Heart left ventricle (tissue), 16 donors: Measurements from ENCODE around the gene ZNF536. TPM values are rescaled to one million over a fixed set of nuclear protein-coding genes. Genes with fewer than 3 reads are reported as not detected.

Source experiments
- ATAC-seq, 4 donors: fragments of 200-7000 bp; cut with Tn5 transposase; one replicate each; pipeline ENCODE4 v1.9.1; 2020 to 2022; ENCODE audit warnings: moderate library complexity in 4 of 4, mild to moderate bottlenecking in 3 of 4, moderate number of reproducible peaks in 1 of 4
- DNase-seq, 5 donors: peaks; one replicate each; pipeline ENCODE4 v3.0.0-alpha.2; 2020
- H3K27ac ChIP-seq, 12 donors: fragments of 200-600 bp; sonication (generic) in 4 of 12; one replicate each; pipeline versions ENCODE4 v1.5.0 to v1.8.0; 2016 to 2022; ENCODE audit warnings: mild to moderate bottlenecking in 2 of 12
- H3K27me3 ChIP-seq, 9 donors: fragments of 200-600 bp; sonication (generic) in 2 of 9; one replicate each; pipeline versions ENCODE4 v1.5.1 to v1.8.0; 2016 to 2022; ENCODE audit warnings: mild to moderate bottlenecking in 3 of 9
- H3K36me3 ChIP-seq, 9 donors: fragments of 200-600 bp; sonication (generic) in 2 of 9; one replicate each; pipeline versions ENCODE4 v1.5.0 to v1.8.0; 2018 to 2022; ENCODE audit warnings: mild to moderate bottlenecking in 2 of 9
- H3K4me1 ChIP-seq, 12 donors: fragments of 200-600 bp; sonication (generic) in 4 of 12; one replicate each; pipeline versions ENCODE4 v1.5.0 to v1.8.0; 2016 to 2022; ENCODE audit warnings: mild to moderate bottlenecking in 3 of 12
- H3K4me3 ChIP-seq, 12 donors: fragments of 200-600 bp; sonication (generic) in 4 of 12; one replicate each; pipeline versions ENCODE4 v1.5.0 to v1.8.0; 2017 to 2022; ENCODE audit warnings: mild to moderate bottlenecking in 9 of 12, moderate library complexity in 4 of 12
- H3K9me3 ChIP-seq, 12 donors: fragments of 200-600 bp; sonication (generic) in 4 of 12; one replicate each; pipeline versions ENCODE4 v1.5.0 to v1.8.0; 2016 to 2022; ENCODE audit warnings: mild to moderate bottlenecking in 1 of 12
- POLR2A ChIP-seq, 2 donors: fragments of 450-650 bp; IDR thresholded peaks; one replicate each; pipeline ENCODE4 v1.6.1; 2017; ENCODE audit warnings: antibody characterized with exemption in 2 of 2, mild to moderate bottlenecking in 2 of 2, moderate library complexity in 2 of 2
- WGBS, 4 donors: extraction: QIAGEN DNeasy Blood & Tissue Kit in 2 of 4; methylation state at CpG; one replicate each; pipeline versions ENCODE4 v1.1.5 to v1.1.7; 2013 to 2018; 5-methylcytosine and 5-hydroxymethylcytosine counted together
- intact Hi-C, 10 donors: fragments of 100-400 bp; cut with DNase I; formaldehyde crosslinking; loops; one replicate each; pipeline versions ENCODE4 v1.11.1 to v1.14.2; 2022
- polyA plus RNA-seq, 2 donors: library from polyadenylated mRNA; stranded (reverse); fragments of 200-250 nt; gene quantifications; one replicate each; pipeline ENCODE4 v1.2.3, GENCODE V29; 2013
- total RNA-seq, 9 donors: library from RNA; depleted of rRNA in 2 of 9; stranded (reverse); fragments of >200 nt in 2 of 9; fragmentation: NEBNext Ultra II Directional in 3 of 9; extraction: Animal tissue kit (Norgen Biotek cat#: 25700) in 3 of 9; gene quantifications; one replicate each; pipeline versions ENCODE4 v1.1.0 to v1.2.4, GENCODE V29; 2016 to 2023
- TF ChIP-seq, protein P1 (sequence below), 12 donors: fragments of 200-600 bp; sonication (generic) in 4 of 12; IDR thresholded peaks; one replicate each; pipeline versions ENCODE4 v1.5.0 to v1.8.0; 2018 to 2022; ENCODE audit warnings: antibody characterized with exemption in 12 of 12, mild to moderate bottlenecking in 5 of 12
- donor health status: ischemic (EF 13 %, LVEDD 7.1; RV severe dilation, severe dysfunction).
- donor health status: healthy with polysubstance abuse.
- donor health status: DM: no; HTN: yes; CAD: no.
- donor health status: DM: no; HTN: no; CAD: no.
- donor health status: ischemic (EF 25% LVEDD 6.9; RV normal size, moderate dysfunction).
- donor health status: ischemic (EF 25% LVEDD 5.7; RV mildly dilated, moderate dysfunction).
- donor health status: healthy.
- donor health status: DM: yes; HTN: yes; CAD: no.
- donor health status: ischemic (EF 35%, LVEDD 5.7; RV mildly dilated, moderate dysfunction).
- donor health status: nonischemic (EF 11% LVEDD 7.7; RV severe dilation, severe dysfunction).
- donor health status: DM: yes; HTN: yes; CAD: no.
- donor health status: PGD.
- donor health status: ischemic (EF 29% LVEDD 5.4; RV normal size, mild dysfunction).
- donor health status: nonischemic (EF 23%, LVEDD 6.1; RV moderate dilation, normal function).

Gene ZNF536
- total and polyA plus RNA-seq, 11 donors: 0.17 to 10.1 (median 2.0) TPM

GRCh38 chr19:30367421-30367820 lies 4.8 kb upstream of the ZNF536 start:
- no peaks in the 10 kb centered on the region for H3K36me3 ChIP-seq
- H3K27ac ChIP-seq: no peak overlapping the region
- no peaks in the 10 kb centered on the region for H3K4me1 ChIP-seq
- H3K9me3 ChIP-seq: no peaks in the 10 kb centered on the region
- H3K27me3 ChIP-seq: peaks cover 0 to 19% (median 0%) of the 10 kb centered on the region in 9 donors
- no peak for TF ChIP-seq POLR2A (IDR thresholded peaks at IDR 0.05)
- TF ChIP-seq, protein P1, sequence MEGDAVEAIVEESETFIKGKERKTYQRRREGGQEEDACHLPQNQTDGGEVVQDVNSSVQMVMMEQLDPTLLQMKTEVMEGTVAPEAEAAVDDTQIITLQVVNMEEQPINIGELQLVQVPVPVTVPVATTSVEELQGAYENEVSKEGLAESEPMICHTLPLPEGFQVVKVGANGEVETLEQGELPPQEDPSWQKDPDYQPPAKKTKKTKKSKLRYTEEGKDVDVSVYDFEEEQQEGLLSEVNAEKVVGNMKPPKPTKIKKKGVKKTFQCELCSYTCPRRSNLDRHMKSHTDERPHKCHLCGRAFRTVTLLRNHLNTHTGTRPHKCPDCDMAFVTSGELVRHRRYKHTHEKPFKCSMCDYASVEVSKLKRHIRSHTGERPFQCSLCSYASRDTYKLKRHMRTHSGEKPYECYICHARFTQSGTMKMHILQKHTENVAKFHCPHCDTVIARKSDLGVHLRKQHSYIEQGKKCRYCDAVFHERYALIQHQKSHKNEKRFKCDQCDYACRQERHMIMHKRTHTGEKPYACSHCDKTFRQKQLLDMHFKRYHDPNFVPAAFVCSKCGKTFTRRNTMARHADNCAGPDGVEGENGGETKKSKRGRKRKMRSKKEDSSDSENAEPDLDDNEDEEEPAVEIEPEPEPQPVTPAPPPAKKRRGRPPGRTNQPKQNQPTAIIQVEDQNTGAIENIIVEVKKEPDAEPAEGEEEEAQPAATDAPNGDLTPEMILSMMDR (IDR thresholded peaks at IDR 0.05): no peak
- DNase-seq (no peak), ATAC-seq (no peak)
- WGBS, 4 donors: 86 to 91% (median 88%) methylated on average over 8 to 9 of the region's 9 CpGs
- H3K4me3 ChIP-seq: no peak overlapping the region
- intact Hi-C loops: no loop called here

GRCh38 chr19:30369833-30370232 lies 2.4 kb upstream of the ZNF536 start:
- no peaks in the 10 kb centered on the region for H3K36me3 ChIP-seq
- H3K9me3 ChIP-seq: no peaks in the 10 kb centered on the region
- no peak overlapping the region for H3K4me3 ChIP-seq
- peaks cover 0 to 4% (median 0%) of the 10 kb centered on the region in 12 donors for H3K4me1 ChIP-seq
- intact Hi-C loops: no loop called here
- peaks cover 0 to 33% (median 16%) of the 10 kb centered on the region in 9 donors for H3K27me3 ChIP-seq
- no peak for TF ChIP-seq POLR2A (IDR thresholded peaks at IDR 0.05)
- TF ChIP-seq, protein P1 (IDR thresholded peaks at IDR 0.05): no peak
- WGBS, 4 donors: 73 to 81% (median 78%) methylated on average over 6 of the region's 6 CpGs
- H3K27ac ChIP-seq: no peak overlapping the region
- DNase-seq (no peak), ATAC-seq (no peak)

- H3K9me3 ChIP-seq: no peaks in the 10 kb centered on the region
- intact Hi-C loops: no loop called here
- 77 to 84% (median 82%) methylated on average over 6 of the region's 6 CpGs for WGBS, 4 donors
- H3K4me3 ChIP-seq: no peak overlapping the region
- peaks cover 3 to 43% (median 28%) of the 10 kb centered on the region in 9 donors for H3K27me3 ChIP-seq
- H3K36me3 ChIP-seq: no peaks in the 10 kb centered on the region
- ATAC-seq (no peak), DNase-seq (no peak)
- no peak overlapping the region for H3K27ac ChIP-seq
- peaks cover 0 to 5% (median 0%) of the 10 kb centered on the region in 12 donors for H3K4me1 ChIP-seq
- TF ChIP-seq, protein P1 (IDR thresholded peaks at IDR 0.05): no peak
- no peak for TF ChIP-seq POLR2A (IDR thresholded peaks at IDR 0.05)
These were observed 885 bp upstream of the ZNF536 start for GRCh38 chr19:30371161-30371836.

GRCh38 chr19:30373593-30373992 lies 1.4 kb downstream of the ZNF536 start:
- TF ChIP-seq, protein P1 (IDR thresholded peaks at IDR 0.05): no peak
- no peak for TF ChIP-seq POLR2A (IDR thresholded peaks at IDR 0.05)
- ATAC-seq (no peak), DNase-seq (no peak)
- H3K9me3 ChIP-seq: no peaks in the 10 kb centered on the region
- H3K27ac ChIP-seq: no peak overlapping the region
- intact Hi-C loops: no loop called here
- no peaks in the 10 kb centered on the region for H3K36me3 ChIP-seq
- H3K4me1 ChIP-seq: peaks cover 0 to 5% (median 0%) of the 10 kb centered on the region in 12 donors
- WGBS, 4 donors: 22 to 37% (median 25%) methylated on average over 17 of the region's 17 CpGs
- H3K27me3 ChIP-seq: peaks cover 3 to 55% (median 34%) of the 10 kb centered on the region in 9 donors
- no peak overlapping the region for H3K4me3 ChIP-seq
